Esophagus squamous epithelium (tissue), 4 donors: ENCODE results near the gene ADGRL2.

Experiments
- POLR2A ChIP-seq, 4 donors: fragments of 450-650 bp; IDR thresholded peaks; one replicate each; pipeline ENCODE4 v1.6.1; 2017; ENCODE audit warnings: antibody characterized with exemption in 4 of 4, mild to moderate bottlenecking in 4 of 4, moderate library complexity in 3 of 4
- TF ChIP-seq, protein P1 (sequence below), 6 experiments: fragments of 450-650 bp in 4 of 6; fragments of 200-600 bp in 2 of 6; sonication (generic) in 2 of 6; IDR thresholded peaks; one replicate each; pipeline ENCODE4 v1.5.1; 2016 to 2019; ENCODE audit warnings: antibody characterized with exemption in 6 of 6, mild to moderate bottlenecking in 4 of 6, moderate library complexity in 4 of 6

DNA sequence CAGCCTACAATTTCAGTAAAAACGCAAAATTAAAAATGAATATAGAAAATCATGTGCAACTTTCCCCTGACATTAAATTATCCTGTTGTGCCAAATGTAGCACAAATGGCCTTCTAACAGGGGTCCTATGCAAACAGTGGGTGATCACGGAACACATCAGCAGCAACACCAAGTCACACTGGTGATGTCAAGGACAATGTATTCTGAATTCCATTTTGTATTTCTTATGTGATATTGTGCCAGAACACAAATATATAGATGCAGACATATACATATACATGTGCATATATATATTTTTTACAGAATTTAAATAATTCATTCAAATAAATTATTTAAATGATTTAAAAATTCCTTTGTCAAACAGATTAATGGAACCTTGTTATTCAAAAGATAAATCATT lies 8.6 kb upstream of the ADGRL2 start:
- TF ChIP-seq, protein P1, sequence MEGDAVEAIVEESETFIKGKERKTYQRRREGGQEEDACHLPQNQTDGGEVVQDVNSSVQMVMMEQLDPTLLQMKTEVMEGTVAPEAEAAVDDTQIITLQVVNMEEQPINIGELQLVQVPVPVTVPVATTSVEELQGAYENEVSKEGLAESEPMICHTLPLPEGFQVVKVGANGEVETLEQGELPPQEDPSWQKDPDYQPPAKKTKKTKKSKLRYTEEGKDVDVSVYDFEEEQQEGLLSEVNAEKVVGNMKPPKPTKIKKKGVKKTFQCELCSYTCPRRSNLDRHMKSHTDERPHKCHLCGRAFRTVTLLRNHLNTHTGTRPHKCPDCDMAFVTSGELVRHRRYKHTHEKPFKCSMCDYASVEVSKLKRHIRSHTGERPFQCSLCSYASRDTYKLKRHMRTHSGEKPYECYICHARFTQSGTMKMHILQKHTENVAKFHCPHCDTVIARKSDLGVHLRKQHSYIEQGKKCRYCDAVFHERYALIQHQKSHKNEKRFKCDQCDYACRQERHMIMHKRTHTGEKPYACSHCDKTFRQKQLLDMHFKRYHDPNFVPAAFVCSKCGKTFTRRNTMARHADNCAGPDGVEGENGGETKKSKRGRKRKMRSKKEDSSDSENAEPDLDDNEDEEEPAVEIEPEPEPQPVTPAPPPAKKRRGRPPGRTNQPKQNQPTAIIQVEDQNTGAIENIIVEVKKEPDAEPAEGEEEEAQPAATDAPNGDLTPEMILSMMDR (IDR thresholded peaks at IDR 0.05) = no peak
- no peak for TF ChIP-seq POLR2A (IDR thresholded peaks at IDR 0.05)
